ENCODE measurements around the gene CCDC78.

GRCh38 chr16:711548-712320 lies 14.5 kb downstream of the CCDC78 start:
- TF ChIP-seq CTCF (optimal IDR thresholded peaks at IDR 0.05 in 1 of 3, IDR thresholded peaks at IDR 0.05 in 1 of 3, conservative IDR thresholded peaks at IDR 0.05 in 1 of 3; ENCODE audit: extremely low read depth in 1 of 3, insufficient read depth in 2 of 3, low read length in 3 of 3): peak; percentile 68 to 94 (median 92)
- TF ChIP-seq EZH2 (IDR thresholded peaks at IDR 0.05; ENCODE audit: low read length): no peak
